Spleen (tissue), 7 donors: ENCODE data around the gene CENPP.

Experiments used
- POLR2A ChIP-seq, 3 donors: fragments of 450-650 bp; IDR thresholded peaks; one replicate each; pipeline ENCODE4 v1.5.1; 2017; ENCODE audit warnings: antibody characterized with exemption in 3 of 3, mild to moderate bottlenecking in 1 of 3
- TF ChIP-seq, protein P1 (sequence below), 11 experiments: fragments of 200-600 bp in 7 of 11; fragments of 450-650 bp in 4 of 11; sonication (generic) in 4 of 11; IDR thresholded peaks in 8 of 11; conservative IDR thresholded peaks in 3 of 11; 1 replicate in 7 of 11; 2 replicates in 4 of 11; pipeline versions ENCODE4 v1.4.0 to v1.8.0; 2016 to 2021; ENCODE audit warnings: antibody characterized with exemption in 11 of 11, inconsistent platforms in 4 of 11, mild to moderate bottlenecking in 1 of 11
- donor health status: DM: no; HTN: no; CAD: no; lungs with moderate emphysema.
- donor health status: DM: no; HTN: no; CAD: no.
- donor health status: DM: no; HTN: no; CAD: no.

DNA sequence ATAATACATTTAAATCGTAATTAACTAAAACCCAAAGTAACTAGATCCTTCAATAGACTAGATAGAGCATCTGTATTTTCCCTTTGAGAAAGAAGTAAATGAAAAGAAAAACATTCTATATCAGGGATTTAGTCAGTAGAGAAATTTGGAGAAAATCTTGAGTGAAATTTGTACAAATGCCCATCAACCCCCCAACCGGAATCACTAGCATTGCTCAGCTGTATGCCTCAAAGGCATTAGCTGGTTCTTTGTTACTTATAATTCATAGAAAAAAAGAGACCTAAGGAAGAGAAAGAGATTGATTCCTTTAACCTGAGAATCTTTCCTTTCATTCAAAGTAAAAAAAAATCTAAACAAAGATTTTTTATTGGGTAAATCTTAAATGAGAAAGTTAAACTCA lies 97.9 kb downstream of the CENPP start:
- TF ChIP-seq, protein P1, sequence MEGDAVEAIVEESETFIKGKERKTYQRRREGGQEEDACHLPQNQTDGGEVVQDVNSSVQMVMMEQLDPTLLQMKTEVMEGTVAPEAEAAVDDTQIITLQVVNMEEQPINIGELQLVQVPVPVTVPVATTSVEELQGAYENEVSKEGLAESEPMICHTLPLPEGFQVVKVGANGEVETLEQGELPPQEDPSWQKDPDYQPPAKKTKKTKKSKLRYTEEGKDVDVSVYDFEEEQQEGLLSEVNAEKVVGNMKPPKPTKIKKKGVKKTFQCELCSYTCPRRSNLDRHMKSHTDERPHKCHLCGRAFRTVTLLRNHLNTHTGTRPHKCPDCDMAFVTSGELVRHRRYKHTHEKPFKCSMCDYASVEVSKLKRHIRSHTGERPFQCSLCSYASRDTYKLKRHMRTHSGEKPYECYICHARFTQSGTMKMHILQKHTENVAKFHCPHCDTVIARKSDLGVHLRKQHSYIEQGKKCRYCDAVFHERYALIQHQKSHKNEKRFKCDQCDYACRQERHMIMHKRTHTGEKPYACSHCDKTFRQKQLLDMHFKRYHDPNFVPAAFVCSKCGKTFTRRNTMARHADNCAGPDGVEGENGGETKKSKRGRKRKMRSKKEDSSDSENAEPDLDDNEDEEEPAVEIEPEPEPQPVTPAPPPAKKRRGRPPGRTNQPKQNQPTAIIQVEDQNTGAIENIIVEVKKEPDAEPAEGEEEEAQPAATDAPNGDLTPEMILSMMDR (IDR thresholded peaks at IDR 0.05 in 8 of 11, conservative IDR thresholded peaks at IDR 0.05 in 3 of 11) = no peak
- no peak for TF ChIP-seq POLR2A (IDR thresholded peaks at IDR 0.05)
